SK-N-SH (cell line): ENCODE results near the gene IDI2.

Experiments used
- EZH2phosphoT487 ChIP-seq: fragments of 200-600 bp; sonication (generic); IDR thresholded peaks from 2 replicates; pipeline ENCODE4 v1.6.1; 2017; ENCODE audit warnings: low read depth, mixed run types, mild to moderate bottlenecking, antibody characterized with exemption, moderate library complexity, borderline replicate concordance
- GATA2 ChIP-seq: sonication (generic); formaldehyde crosslinking; IDR thresholded peaks from 2 replicates; pipeline ENCODE4 v1.5.0; 2020; ENCODE audit warnings: mild to moderate bottlenecking, missing genetic modification reagents
- NRF1 ChIP-seq: IDR thresholded peaks from 2 replicates; pipeline ENCODE4 v1.6.1; 2012; ENCODE audit warnings: low read depth, mild to moderate bottlenecking, low read length
- USF2 ChIP-seq: fragments of 150-350 bp; IDR thresholded peaks from 2 replicates; pipeline ENCODE4 v1.6.1; 2017; ENCODE audit warnings: antibody characterized with exemption, low read length, low read depth, borderline replicate concordance
- YY1 ChIP-seq: IDR thresholded peaks from 2 replicates; pipeline ENCODE4 v1.4.0; 2012; ENCODE audit warnings: low read depth, mild to moderate bottlenecking
- ZBTB33 ChIP-seq: IDR thresholded peaks from 2 replicates; pipeline ENCODE4 v1.4.0; 2012; ENCODE audit warnings: low read depth, borderline replicate concordance
- TF ChIP-seq, protein P1 (sequence below): IDR thresholded peaks from 2 replicates; pipeline ENCODE4 v1.4.0; 2012; ENCODE audit warnings: low read depth
- TF ChIP-seq, protein P2 (sequence below): IDR thresholded peaks from 2 replicates; pipeline ENCODE4; 2012
- TF ChIP-seq, protein P3 (sequence below): fragments of 200-600 bp; sonication (generic); IDR thresholded peaks from 2 replicates; pipeline ENCODE4 v1.6.1; 2017; ENCODE audit warnings: antibody characterized with exemption, mild to moderate bottlenecking, moderate library complexity

DNA sequence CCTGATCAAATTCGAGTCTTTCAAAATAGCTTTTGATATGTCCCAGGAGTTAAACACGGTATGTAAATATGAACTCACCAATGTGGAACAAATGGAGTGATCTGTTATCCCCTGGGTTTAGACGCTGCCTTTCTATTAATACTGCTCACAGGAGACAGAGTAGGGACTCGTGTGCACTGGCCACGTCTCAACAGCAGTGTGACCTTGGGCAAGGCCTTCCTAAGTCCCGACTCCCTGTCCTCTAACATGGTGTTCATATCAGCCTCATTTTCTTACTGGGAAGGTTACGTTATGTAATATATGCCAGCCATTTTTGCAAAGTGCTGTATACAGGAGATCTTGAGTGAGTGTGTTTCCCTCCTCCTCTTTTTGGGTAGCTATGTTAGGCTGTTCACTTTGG is 32.4 kb upstream of the IDI2 start:
- TF ChIP-seq, protein P1, sequence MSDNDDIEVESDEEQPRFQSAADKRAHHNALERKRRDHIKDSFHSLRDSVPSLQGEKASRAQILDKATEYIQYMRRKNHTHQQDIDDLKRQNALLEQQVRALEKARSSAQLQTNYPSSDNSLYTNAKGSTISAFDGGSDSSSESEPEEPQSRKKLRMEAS: no peak
- TF ChIP-seq USF2 (no peak), NRF1 (no peak), EZH2phosphoT487 (no peak), YY1 (no peak), GATA2 (no peak), ZBTB33 (no peak)
- TF ChIP-seq, protein P2, sequence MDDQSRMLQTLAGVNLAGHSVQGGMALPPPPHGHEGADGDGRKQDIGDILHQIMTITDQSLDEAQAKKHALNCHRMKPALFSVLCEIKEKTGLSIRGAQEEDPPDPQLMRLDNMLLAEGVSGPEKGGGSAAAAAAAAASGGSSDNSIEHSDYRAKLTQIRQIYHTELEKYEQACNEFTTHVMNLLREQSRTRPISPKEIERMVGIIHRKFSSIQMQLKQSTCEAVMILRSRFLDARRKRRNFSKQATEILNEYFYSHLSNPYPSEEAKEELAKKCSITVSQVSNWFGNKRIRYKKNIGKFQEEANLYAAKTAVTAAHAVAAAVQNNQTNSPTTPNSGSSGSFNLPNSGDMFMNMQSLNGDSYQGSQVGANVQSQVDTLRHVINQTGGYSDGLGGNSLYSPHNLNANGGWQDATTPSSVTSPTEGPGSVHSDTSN: no peak
- TF ChIP-seq, protein P3, sequence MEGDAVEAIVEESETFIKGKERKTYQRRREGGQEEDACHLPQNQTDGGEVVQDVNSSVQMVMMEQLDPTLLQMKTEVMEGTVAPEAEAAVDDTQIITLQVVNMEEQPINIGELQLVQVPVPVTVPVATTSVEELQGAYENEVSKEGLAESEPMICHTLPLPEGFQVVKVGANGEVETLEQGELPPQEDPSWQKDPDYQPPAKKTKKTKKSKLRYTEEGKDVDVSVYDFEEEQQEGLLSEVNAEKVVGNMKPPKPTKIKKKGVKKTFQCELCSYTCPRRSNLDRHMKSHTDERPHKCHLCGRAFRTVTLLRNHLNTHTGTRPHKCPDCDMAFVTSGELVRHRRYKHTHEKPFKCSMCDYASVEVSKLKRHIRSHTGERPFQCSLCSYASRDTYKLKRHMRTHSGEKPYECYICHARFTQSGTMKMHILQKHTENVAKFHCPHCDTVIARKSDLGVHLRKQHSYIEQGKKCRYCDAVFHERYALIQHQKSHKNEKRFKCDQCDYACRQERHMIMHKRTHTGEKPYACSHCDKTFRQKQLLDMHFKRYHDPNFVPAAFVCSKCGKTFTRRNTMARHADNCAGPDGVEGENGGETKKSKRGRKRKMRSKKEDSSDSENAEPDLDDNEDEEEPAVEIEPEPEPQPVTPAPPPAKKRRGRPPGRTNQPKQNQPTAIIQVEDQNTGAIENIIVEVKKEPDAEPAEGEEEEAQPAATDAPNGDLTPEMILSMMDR: no peak
